Epithelial cell of proximal tubule (primary cell): ENCODE measurements around the gene ACACB. TPM values are rescaled to one million over a fixed set of nuclear protein-coding genes. Genes with fewer than 3 reads are reported as not detected.
A peak's percentile ranks its signal among the peaks of the same experiment; 100 is the strongest.

Source experiments
- DNase-seq: peaks from one replicate; pipeline ENCODE4 v3.0.0-alpha.2; 2011; ENCODE audit warnings: low read depth
- H3K4me3 ChIP-seq: 2 replicates; pipeline ENCODE4 v1.5.1; 2011; ENCODE audit warnings: low read depth, mild to moderate bottlenecking, low read length
- total RNA-seq: library from RNA; depleted of rRNA; stranded (reverse); fragments of >200 nt; gene quantifications from 2 replicates; pipeline ENCODE4 v1.2.3, GENCODE V29; 2015
- TF ChIP-seq, protein P1 (sequence below): conservative IDR thresholded peaks from 2 replicates; pipeline ENCODE4 v1.5.1; 2012; ENCODE audit warnings: low read depth, mild to moderate bottlenecking, low read length

ACACB gene
- total RNA-seq, 1 donor from 2014 or later = 26.5 TPM

DNA sequence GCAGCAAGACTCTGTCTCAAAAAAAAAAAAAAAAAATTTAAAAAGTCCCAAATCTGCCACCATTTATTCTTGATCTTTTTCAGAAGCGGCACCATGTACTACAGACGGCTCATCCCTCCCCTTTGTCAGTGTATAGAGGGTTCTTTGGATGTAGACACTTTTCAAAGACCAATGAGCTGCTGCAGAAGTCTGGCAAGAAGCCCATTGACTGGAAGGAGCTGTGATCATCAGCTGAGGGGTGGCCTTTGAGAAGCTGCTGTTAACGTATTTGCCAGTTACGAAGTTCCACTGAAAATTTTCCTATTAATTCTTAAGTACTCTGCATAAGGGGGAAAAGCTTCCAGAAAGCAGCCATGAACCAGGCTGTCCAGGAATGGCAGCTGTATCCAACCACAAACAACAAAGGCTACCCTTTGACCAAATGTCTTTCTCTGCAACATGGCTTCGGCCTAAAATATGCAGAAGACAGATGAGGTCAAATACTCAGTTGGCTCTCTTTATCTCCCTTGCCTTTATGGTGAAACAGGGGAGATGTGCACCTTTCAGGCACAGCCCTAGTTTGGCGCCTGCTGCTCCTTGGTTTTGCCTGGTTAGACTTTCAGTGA, 6.5 kb upstream of the ACACB start:
- TF ChIP-seq, protein P1, sequence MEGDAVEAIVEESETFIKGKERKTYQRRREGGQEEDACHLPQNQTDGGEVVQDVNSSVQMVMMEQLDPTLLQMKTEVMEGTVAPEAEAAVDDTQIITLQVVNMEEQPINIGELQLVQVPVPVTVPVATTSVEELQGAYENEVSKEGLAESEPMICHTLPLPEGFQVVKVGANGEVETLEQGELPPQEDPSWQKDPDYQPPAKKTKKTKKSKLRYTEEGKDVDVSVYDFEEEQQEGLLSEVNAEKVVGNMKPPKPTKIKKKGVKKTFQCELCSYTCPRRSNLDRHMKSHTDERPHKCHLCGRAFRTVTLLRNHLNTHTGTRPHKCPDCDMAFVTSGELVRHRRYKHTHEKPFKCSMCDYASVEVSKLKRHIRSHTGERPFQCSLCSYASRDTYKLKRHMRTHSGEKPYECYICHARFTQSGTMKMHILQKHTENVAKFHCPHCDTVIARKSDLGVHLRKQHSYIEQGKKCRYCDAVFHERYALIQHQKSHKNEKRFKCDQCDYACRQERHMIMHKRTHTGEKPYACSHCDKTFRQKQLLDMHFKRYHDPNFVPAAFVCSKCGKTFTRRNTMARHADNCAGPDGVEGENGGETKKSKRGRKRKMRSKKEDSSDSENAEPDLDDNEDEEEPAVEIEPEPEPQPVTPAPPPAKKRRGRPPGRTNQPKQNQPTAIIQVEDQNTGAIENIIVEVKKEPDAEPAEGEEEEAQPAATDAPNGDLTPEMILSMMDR = no peak
- DNase-seq = no peak
- no peak overlapping the region for H3K4me3 ChIP-seq

DNA sequence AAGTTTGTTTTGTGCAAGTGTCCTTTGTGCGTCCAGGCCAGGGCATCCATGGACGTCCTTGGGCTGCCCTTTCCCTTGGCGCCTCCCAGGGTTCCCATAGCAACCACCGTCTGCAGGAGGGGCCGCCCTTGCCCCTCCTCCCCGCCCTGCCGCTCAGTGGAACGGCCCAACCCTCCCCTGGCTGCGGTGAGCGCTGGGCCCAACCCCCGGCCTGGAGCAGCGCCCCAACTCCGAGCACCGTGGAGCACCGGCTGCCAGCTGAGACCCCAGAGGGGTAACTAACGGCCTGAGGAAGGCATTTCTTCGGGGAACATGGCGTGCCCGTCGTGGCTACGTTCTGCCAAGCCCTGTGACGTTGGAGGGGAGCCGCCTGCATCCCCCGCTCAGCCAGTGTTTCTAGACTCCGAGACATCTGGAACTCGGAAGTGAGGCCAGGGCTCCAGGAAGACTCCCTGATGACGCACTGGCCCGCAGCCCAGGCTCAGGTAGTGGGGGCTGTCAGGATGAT, 5.3 kb upstream of the ACACB start:
- TF ChIP-seq, protein P1 = no peak
- no peak for DNase-seq
- H3K4me3 ChIP-seq = peak overlapping the region; percentile 71

DNA sequence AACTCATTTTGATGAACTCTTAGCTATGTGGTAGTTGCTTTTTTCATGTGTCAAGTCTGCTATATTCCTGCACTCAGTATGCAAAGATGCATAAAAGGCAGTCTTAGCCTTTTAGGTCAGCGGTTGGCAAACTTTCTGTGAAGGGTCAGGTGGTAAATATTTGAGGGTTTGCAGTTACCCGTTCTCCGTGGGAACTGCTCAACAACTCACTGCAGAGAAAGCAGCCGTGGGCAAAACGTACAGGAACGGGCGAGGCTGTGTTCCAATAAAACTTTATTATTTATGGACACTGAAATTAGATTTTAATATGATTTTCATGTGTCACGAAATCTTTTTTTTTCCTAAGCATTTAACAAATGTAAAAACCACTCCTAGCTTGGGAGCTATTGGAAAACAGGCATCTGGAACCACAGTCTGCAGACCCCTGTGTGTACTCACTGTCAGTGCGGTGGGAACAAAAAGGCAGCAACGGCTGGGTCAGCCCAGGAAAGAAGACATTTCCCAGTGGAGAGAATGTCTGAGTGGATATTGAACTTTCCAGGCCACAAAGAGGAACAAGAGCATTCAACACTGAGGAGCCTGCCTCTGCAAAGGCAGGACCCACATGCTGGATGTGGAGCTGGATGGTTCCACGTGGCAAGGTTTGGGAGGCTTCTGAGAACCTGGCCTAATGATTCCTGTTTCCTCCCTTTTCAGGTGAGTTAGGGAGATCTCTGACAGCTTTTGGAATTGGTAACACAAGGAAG, 3.5 kb upstream of the ACACB start:
- no peak overlapping the region for H3K4me3 ChIP-seq
- TF ChIP-seq, protein P1 = no peak
- DNase-seq = no peak

DNA sequence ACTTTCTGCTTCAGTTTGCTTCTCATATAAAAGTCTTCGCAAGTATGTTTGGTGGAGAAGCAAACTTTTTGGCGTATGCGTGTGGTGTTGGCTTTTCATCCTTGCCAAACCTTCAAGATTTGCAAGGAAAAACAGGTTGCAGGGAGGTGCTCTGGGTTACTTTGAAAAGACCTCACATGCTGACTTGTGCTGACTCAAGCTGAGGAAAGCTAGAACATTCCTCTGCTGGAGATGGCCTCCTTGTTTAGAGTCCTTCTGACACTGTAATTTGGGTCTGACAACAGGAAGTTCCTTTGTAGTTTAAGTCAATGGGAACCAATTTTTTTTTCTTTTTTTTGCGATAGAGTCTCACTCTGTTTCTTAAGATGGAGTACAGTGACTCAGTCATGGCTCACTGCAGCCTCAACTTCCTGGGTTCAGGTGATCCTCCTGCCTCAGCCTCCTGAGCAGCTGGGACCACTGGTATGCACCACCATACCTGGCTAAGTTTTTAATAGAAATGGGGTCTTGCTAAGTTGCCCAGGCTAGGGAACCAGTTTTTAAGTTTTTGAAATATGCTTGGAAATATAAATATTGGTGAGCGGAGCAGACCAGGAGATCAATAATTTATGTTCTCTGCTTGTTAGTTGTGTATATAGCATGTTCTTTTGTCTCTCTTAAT, 2.6 kb upstream of the ACACB start:
- DNase-seq = no peak

DNA sequence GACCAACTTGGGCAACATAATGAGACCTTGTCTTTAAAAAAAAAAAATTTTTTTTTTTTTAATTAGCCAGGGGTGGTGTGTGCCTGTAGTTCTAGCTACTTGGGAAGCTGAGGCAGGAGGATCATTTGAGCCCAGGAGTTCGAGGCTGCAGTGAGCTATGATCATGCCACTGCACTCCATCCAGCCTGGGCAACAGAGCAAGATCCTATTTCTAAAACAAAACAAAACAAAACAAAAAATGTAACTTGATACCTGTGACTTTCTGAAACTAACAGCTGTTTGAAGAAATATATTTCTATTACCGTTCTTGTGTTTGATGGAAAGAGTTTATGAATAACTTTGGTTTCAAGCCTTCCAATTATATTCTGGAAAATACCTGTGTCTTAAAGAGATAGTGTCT, 1.7 kb upstream of the ACACB start:
- TF ChIP-seq, protein P1 = no peak
- DNase-seq = no peak
- no peak overlapping the region for H3K4me3 ChIP-seq

More for the DNA sequence above, 2.6 kb upstream of the ACACB start:
- TF ChIP-seq, protein P1 = no peak
- no peak overlapping the region for H3K4me3 ChIP-seq

DNA sequence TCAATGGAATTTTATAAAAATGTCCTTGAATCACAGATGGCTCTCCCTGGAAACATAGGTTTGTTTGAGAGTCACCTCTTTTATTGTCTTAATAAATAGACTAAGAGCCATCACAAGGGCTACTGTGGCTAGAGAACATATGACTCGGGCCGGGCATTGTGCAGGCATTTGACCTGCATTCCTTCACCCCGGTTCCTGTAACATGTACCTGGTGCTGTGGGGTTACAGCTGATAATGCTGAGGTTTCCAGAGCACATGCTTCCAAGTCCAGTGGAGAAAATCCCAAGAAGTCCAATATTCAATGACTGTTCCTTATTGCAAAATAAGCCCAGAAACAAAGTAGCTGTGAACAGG, 1.0 kb upstream of the ACACB start:
- TF ChIP-seq, protein P1 = no peak
- H3K4me3 ChIP-seq = no peak overlapping the region
- DNase-seq = no peak
